SH-SY5Y (cell line): ENCODE results near the gene SLC22A4.

Experiments
- GATA2 ChIP-seq: IDR thresholded peaks from 2 replicates; pipeline ENCODE4 v1.6.1; 2011; ENCODE audit warnings: mild to moderate bottlenecking, low read depth, low read length
- GATA3 ChIP-seq: IDR thresholded peaks from 2 replicates; pipeline ENCODE4 v1.6.1; 2011; ENCODE audit warnings: low read depth, mild to moderate bottlenecking, low read length, moderate library complexity

DNA sequence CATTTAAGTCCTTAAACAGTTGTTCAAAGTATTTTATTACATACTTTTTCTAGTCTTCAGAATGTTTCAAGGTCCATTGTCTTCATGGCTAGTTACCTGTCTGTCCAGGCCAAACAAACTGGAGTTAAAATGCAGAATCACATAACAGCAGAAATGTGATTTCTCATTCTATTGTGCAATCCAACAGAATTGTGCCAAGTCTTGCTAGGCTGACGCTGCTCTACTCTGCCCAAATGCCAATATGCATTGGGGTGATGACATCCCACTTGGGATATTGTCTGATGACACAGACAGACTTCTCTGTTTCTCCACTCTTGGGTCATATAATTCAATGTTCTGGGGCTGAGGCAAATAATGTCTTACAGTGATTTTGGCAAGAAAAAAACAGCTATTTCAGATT is 70.1 kb downstream of the SLC22A4 start:
- TF ChIP-seq GATA3 (no peak), GATA2 (no peak)
